Measurements from ENCODE around the gene CLEC2L.

The CLEC2L gene

GRCh38 chr7:139523199-139523941, at the start of gene CLEC2L:
CLEC2L (plus strand) TSS chr7:139523685; CDS start chr7:139523928, 243 bp downstream.
- peak in 1 of 2 experiments; percentile 71 for DNase-seq

- DNase-seq, result no peak
Observed at GRCh38 chr7:139476139-139476538, 47.3 kb upstream of the CLEC2L start.

DNA sequence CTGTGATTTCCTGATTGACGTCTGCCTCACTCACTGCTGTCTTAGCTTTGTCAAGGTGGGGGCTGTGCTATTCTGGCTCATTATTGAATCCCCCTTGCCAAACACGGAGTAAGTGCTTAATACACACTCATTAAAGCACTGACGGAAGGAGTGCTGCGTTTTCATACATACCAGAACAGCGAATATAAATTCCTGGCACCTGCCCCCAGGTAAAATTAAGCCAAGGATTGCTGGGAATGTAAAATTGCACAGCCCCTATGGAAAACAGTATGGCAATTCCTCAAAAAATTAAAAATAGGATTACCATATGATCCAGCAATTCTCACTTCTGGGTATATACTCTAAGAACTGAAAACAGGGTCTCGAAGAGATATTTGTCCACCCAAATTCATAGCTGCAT, 46.6 kb upstream of the CLEC2L start:
- DNase-seq, result no peak

DNA sequence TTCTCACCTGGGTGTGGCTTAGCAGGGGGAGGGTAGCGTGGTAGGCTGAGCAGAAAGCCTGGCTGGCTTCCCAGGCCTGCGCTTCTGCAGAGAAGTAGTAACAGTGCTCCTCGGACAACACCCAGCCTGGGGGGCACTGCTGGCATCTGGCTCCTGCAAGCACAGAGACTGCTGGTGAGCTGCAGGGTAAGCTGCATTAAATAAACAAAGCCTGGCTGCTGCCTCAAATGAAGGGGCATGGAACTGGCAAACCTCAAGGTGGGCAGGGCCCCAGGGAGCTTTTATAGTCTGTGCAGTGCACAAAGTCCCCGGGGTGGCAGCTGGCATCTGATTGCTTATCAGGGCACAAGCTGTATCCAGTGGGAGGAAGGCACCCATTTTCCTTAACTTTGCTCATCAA, 43.9 kb upstream of the CLEC2L start:
- no peak for DNase-seq

DNA sequence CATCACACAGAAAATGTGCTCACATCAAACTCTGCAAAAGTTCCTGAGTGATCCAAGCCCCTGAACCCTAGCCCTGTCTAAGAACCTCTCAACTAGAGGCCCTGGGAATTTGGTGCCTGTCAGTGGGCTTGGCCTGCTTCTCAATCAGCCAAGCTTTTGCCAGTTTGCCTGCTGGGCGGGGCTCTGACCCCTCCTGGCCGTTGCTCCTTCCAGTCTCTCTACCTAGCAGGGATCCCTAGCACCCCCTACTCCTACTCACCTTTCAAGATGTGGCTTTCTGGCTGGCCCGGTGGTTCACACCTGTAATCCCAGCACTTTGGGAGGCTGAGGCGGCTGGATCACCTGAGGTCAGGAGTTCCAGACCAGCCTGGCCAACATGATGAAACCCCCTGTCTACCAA, 42.1 kb upstream of the CLEC2L start:
- DNase-seq, result no peak

DNA sequence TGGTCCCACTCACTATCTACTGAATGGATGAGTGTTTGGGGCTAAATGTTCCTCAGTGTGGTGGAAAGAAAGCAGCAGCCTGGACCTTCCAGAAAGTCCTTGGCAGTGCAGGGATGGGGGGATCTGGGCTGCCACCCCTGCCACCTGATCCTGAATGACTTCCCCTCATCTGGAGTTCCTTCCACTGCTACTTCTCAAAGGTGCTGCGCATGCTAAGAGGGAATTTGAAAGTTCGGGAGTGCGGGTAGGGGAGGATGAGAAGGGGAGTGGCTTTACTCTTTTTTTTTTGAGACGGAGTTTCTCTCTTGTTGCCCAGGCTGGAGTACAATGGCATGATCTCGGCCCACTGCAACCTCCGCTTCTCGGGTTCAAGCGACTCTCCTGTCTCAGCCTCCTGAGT, 41.4 kb upstream of the CLEC2L start:
- DNase-seq, result no peak

- peak in 1 of 2 experiments; percentile 73 for DNase-seq
Observed at GRCh38 chr7:139482662-139483466, 40.6 kb upstream of the CLEC2L start.

DNA sequence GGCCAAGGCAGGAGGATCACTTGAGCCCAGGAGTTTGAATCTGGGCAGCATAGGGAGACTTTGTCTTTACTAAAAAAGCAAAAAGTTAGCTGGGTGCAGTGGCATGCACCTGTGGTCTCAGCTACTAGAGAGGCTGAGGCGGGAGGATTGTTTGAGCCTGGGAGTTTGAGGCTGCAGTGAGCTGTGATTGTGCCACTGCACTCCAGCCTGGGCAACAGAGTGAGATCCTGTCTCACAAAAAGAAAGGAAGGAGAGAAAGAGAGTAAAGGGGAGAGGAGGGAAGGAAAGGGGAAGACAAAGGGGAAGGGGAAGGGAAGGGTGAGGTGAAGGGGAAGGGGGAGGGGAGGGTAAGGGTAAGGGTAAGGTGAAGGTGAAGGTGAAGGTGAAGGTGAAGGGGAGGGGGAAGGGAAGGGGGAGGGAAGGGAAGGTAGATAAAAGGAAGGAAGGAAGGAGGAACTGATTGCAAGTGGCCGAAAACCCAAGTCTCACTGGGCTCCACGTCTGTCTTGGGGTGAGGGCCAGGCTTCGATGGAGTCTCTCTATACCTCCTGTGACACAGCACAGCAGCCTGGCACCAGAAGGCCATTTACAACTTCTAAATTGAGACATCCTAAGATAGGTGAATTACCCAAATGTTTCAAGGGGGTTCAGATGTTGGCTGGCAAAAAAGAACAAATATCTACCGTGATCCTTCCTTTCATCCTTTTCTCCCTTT, 36.0 kb upstream of the CLEC2L start:
- no peak for DNase-seq

DNA sequence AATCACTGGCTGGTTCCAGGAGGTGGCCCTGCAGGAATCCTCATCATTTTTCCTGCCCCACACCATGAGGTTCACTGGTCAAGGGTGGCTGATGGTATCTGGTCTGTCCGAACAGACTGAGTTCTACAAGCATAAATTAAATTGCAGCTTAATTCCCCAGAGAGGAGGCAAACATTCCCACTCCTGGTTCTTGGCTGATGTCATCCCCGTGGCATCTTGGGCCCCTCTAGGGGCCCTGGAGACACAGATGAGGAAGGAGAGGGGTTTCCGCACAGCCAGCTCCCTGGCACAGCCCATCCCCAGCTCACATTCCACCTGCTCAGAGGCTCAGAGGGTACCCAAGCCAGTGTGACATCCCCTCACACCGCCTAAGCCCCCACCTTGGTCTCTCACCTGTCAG, 34.7 kb upstream of the CLEC2L start:
- DNase-seq, result no peak

DNA sequence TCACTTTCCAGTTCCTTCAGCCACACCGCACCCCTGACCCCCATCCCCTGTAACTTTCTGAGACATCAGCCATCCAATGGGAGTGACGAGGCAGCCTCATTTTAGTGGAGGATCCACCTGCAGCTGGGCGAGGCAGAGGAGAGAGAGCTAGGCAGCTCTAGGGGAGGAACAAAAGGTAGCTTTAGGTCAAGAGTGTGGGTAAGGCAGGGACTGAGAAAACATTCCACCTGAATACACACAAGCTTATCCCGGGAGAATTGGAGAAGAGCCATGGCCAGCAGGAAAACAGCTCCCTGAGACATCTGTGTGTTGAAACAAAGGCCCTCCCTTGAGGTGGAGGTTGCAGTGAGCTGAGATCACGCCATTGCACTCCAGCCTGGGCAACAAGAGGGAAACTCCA, 33.4 kb upstream of the CLEC2L start:
- no peak for DNase-seq

DNA sequence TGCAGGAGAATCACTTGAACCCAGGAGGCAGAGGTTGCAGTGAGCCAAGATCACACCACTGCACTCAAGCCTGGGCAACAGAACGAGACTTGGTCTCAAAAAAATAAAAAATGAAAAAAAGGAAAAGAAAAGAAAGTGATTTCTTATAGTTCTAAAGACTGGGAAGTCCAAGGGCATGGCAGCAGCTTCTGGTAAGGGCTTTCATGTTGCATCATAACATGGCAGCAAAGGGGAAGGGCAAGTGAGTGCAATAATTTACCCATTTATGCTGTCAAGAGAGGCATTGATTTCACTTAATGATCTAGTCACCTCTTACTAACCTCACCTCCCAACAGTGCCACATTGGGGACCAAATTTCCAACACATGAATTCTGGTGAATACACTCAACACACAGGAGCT, 31.2 kb upstream of the CLEC2L start:
- DNase-seq, result no peak

DNA sequence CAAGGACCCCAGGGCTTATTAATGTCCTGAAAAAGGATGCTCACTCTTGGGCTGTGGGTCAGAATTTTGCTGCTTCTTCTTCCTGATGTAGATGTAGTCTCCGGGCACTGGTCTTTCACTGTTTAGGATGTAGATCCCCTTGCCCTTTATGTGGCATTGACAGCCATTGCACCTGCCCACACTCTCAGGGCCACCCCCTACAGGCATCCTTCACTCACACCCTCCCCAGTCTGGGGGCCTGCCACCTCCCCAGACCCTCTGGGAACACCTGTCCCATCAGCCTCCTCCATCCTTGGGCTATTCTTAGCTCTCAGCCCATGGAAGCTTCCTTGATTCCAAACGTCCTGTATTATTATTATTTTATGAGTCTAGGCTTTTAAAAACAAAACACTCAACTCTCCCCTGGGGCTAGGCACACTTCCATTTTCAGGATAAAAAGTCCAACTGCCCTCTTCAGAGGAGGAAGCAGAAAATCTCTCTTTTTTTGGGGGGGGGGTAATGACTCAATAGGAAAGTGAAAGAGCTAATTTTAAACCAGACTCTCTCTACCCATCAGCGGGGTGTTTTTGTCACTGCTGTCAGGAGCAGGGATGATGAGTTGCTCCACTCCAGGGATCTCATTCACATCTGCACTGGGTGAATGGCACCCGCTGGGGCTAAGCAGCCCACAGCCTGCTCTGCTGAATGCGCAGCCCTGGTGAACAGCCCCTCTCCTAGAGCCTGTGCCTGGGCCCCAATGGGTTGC, 28.5 kb upstream of the CLEC2L start:
- no peak for DNase-seq

DNA sequence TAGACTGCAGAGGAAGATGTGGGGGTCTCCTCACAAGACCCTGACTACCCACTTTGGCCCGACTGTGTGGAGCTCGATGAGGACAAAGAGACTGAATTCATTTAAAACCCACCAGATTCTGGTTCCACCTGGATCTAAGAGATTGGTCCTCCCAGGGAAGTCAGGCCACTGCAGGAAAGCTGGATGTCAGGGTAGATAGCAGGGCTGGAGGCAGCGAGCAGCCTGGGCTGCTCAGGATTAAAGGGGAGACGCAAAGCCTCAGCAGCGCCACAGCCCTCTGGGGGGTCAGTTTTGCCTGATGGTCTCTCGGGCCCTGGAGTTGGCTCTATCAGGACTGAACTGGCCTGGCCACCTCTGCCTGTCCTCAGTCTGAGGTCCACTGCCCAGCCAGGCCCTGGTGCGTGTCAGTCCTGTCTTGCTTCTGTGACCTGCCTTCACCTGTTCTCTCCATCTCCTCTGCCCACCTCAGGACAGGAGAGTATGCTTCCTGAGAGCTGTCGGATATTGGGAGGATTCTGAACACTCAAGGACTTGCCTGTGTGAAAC, 27.8 kb upstream of the CLEC2L start:
- DNase-seq, result no peak

GRCh38 chr7:139496528-139496927, 27.0 kb upstream of the CLEC2L start:
- no peak for DNase-seq

DNA sequence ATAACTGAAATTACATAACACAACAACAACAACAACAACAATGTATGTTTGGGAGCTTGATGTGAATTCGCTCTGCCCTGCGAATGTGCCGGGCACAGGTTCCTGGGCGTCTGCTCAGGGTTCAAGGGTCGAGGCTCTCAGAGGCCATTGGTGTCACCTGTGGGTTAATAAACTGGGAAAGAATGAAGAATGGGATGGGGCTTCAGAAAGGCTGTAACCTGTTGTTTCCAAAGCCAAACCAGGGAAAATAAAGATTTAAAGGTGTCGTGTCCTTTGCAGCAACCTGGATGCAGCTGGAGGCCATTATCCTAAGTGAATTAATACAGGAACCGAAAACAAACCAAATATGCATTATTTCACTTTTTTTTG, 22.7 kb upstream of the CLEC2L start:
- no peak for DNase-seq

- no peak for DNase-seq
Observed at GRCh38 chr7:139502226-139502625, 21.3 kb upstream of the CLEC2L start.

DNA sequence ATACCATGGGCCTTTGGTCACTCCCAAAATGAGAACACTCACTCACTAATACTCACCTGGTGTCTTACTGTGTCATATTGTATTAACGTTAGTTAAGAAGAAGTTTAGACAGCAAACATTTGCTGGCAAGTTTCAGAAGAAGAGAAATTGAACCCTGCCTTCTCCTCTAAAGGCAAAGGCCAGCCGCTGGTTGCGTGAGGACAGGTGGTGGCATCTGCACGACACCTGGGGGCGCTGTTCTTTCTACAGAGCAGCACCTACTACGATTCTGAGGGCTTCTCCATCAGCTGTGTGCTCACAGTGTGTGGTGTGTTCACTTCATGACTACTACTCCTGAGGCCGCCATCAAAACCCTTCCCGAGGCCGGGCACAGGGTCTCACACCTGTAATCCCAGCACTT, 17.9 kb upstream of the CLEC2L start:
- peak in 1 of 2 experiments; percentile 28 for DNase-seq

- no peak for DNase-seq
Observed at GRCh38 chr7:139509535-139509934, 13.9 kb upstream of the CLEC2L start.

DNA sequence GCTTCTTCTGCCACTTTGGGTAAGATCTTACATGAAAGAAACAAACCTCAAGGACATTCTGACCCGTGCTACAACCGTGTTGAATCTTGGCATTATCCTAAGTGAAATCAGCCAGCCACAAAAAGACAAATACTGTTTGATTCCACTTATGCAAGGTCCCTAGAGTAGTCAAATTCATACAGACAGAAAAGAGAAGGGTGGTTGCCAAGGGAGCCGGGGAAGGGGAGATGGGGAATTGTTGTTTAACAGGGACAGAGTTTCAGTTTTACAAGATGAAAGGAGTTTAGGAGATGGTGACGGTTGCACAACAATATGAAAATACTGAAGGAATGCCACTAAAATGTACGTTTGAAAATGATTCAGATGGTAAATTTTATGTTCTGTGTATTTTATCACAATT, 12.2 kb upstream of the CLEC2L start:
- peak in 1 of 2 experiments; percentile 21 for DNase-seq

DNA sequence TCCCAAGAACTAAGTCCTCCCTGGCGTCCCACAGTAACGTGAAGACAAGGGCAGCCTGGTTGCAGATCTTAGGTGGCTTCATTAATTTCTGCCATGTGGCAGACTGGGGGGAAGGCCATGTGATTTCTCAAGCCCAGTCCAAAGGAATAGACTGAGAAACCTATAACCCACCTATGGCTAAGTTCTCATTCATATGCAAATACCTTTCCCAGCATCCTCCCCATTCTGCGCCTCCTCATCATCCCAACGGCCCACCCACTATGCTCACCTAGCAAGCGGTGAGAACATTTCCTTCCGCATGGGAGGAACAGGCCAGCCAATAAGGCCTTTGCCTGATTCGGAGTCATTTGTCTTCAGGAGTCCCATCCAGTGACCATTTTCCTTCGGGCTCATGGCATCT, 8.2 kb upstream of the CLEC2L start:
- DNase-seq, result no peak

GRCh38 chr7:139521439-139521838, 2.0 kb upstream of the CLEC2L start:
- no peak for DNase-seq

DNA sequence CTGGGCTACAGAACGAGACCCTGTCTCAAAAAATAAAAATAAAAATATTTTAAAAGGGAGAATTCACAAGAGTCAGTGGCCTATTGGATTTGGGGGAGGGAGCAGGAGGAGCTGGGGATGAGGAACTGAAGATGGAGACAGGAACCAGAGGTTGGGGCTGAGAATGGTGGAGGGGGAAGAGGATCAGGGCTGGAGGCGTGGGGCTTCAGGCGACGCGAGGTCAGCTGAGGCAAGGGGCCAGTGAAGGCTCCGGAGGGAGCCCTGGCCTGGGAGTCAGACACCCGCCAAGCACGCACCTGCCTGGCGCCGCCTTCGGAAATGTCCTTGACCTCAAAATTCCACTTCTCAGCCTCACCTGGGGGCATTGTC, 671 bp upstream of the CLEC2L start:
- no peak for DNase-seq

All from NCI-H526 (cell line).